OCI-LY3 (cell line): ENCODE measurements around the gene SEC14L6.

Source experiments
- CTCF ChIP-seq: fragments of 200-600, 300-600 bp; sonication (generic); IDR thresholded peaks from 2 replicates; pipeline ENCODE4 v1.5.1; 2014; ENCODE audit warnings: antibody characterized with exemption, low read length, low read depth
- EZH2phosphoT487 ChIP-seq: fragments of 200-600 bp; shearing (Covaris generic); IDR thresholded peaks from 2 replicates; pipeline ENCODE4 v1.6.1; 2018; ENCODE audit warnings: antibody characterized with exemption, mixed run types, low read depth

GRCh38 chr22:30497466-30498150 is 48.9 kb downstream of the SEC14L6 start:
- no peak for TF ChIP-seq CTCF
- TF ChIP-seq EZH2phosphoT487, result no peak
